Neural progenitor cell (in vitro differentiated cells): Measurements from ENCODE around the gene LMAN2L. TPM values are rescaled to one million over a fixed set of nuclear protein-coding genes. Genes with fewer than 3 reads are reported as not detected.

ENCODE experiments used
- total RNA-seq: library from RNA; depleted of rRNA; stranded (reverse); fragments of >200 nt; gene quantifications from 2 replicates; pipeline ENCODE4 v1.2.3, GENCODE V29; 2015; ENCODE audit warnings: low replicate concordance

The LMAN2L gene
- total RNA-seq, 1 donor from 2014 or later, result 25.9 TPM

Other genes starting within 250 kb of the LMAN2L start
- gene NEURL3, start 234.7 kb downstream of the LMAN2L start, total RNA-seq, result 0.12 TPM in 1 of 2 replicates, not detected in the other
- gene ARID5A, start 203.3 kb downstream of the LMAN2L start, total RNA-seq, result 0.75 and 2.4 TPM in 2 replicates
- 32.9 and 44.3 TPM in 2 replicates for gene KANSL3, start 101.8 kb downstream of the LMAN2L start, total RNA-seq
- 1.2 and 1.7 TPM in 2 replicates for gene FER1L5, start 97.3 kb downstream of the LMAN2L start, total RNA-seq
- gene CNNM4, start 20.8 kb upstream of the LMAN2L start, total RNA-seq, result 15.5 and 24.4 TPM in 2 replicates
- gene CNNM3, start 76.2 kb upstream of the LMAN2L start, total RNA-seq, result 11.1 and 20.2 TPM in 2 replicates
- 10.8 and 11.4 TPM in 2 replicates for gene ANKRD23, start 104.0 kb upstream of the LMAN2L start, total RNA-seq
- gene ANKRD39, start 118.0 kb upstream of the LMAN2L start, total RNA-seq, result 4.0 and 17.3 TPM in 2 replicates
- 39.1 and 103 TPM in 2 replicates for gene SEMA4C, start 130.0 kb upstream of the LMAN2L start, total RNA-seq
- gene FAM178B, start 246.5 kb upstream of the LMAN2L start, total RNA-seq, result not detected in 2 replicates